ENCODE results near the gene AMN1. TPM values are rescaled to one million over a fixed set of nuclear protein-coding genes. Genes with fewer than 3 reads are reported as not detected.
"Not testable (repeated sequence)": the region's sequence is repeated elsewhere in the genome, so short reads cannot be mapped to it uniquely, and the experiment has no call there.

AMN1 gene
- total RNA-seq, 2 experiments from 2014 or later: 3.5 to 4.1 TPM

GRCh38 chr12:31712877-31713276 lies 15.9 kb downstream of the AMN1 start:
- no peak for TF ChIP-seq CTCF (IDR thresholded peaks at IDR 0.05)
- DNase-seq: no peak
- H3K27me3 Mint-ChIP-seq: no peaks in the 10 kb centered on the region
- peaks cover 37% of the 10 kb centered on the region for H3K36me3 Mint-ChIP-seq (ENCODE audit: low read depth)
- peaks cover 7% of the 10 kb centered on the region for H3K4me1 Mint-ChIP-seq (ENCODE audit: low read depth)
- no peak overlapping the region for H3K27ac Mint-ChIP-seq
- no peak overlapping the region for H3K4me3 Mint-ChIP-seq
- intact Hi-C loops (cut with micrococcal nuclease): no loop called here
- ChIA-PET CTCF (interaction anchor here (3.4 kb wide), 1 partner anchor 30 kb away, joined by 11 read pairs; no protein-coding TSS in a partner anchor), POLR2A (no interaction called here)
- no peak for ATAC-seq
- peaks cover 21% of the 10 kb centered on the region for H3K9me3 Mint-ChIP-seq

GRCh38 chr12:31710021-31710818 lies 18.6 kb downstream of the AMN1 start:
- ATAC-seq: no peak
- peaks cover 22% of the 10 kb centered on the region for H3K9me3 Mint-ChIP-seq
- POLR2A ChIA-PET: no interaction called here
- intact Hi-C loops (cut with micrococcal nuclease): no loop called here
- TF ChIP-seq CTCF (IDR thresholded peaks at IDR 0.05): no peak
- no peak for DNase-seq
- no peak overlapping the region for H3K27ac Mint-ChIP-seq
- H3K4me1 Mint-ChIP-seq (ENCODE audit: low read depth): peaks cover 12% of the 10 kb centered on the region
- peaks cover 41% of the 10 kb centered on the region for H3K36me3 Mint-ChIP-seq (ENCODE audit: low read depth)
- CTCF ChIA-PET: no interaction called here
- no peaks in the 10 kb centered on the region for H3K27me3 Mint-ChIP-seq
- no peak overlapping the region for H3K4me3 Mint-ChIP-seq

- ATAC-seq; CTCF ChIA-PET; H3K27me3 Mint-ChIP-seq; intact Hi-C loops (cut with micrococcal nuclease); DNase-seq; H3K4me3 Mint-ChIP-seq; H3K27ac Mint-ChIP-seq; POLR2A ChIA-PET: not testable (repeated sequence)
- H3K4me1 Mint-ChIP-seq (ENCODE audit: low read depth): peaks cover 20% of the 10 kb centered on the region
- peaks cover 22% of the 10 kb centered on the region for H3K9me3 Mint-ChIP-seq
- H3K36me3 Mint-ChIP-seq (ENCODE audit: low read depth): peaks cover 31% of the 10 kb centered on the region
Measured at GRCh38 chr12:31708118-31708517, 20.7 kb downstream of the AMN1 start.

- no peak for ATAC-seq
- intact Hi-C loops (cut with micrococcal nuclease): no loop called here
- H3K4me3 Mint-ChIP-seq: no peak overlapping the region
- no peak overlapping the region for H3K27ac Mint-ChIP-seq
- ChIA-PET POLR2A (no interaction called here), CTCF (interaction anchor here (0.6 kb wide), 1 partner anchor 192 kb away, joined by 3 read pairs; no protein-coding TSS in a partner anchor)
- H3K36me3 Mint-ChIP-seq (ENCODE audit: low read depth): peaks cover 30% of the 10 kb centered on the region
- H3K27me3 Mint-ChIP-seq: no peaks in the 10 kb centered on the region
- H3K4me1 Mint-ChIP-seq (ENCODE audit: low read depth): peaks cover 20% of the 10 kb centered on the region
- no peak for DNase-seq
- TF ChIP-seq CTCF (IDR thresholded peaks at IDR 0.05): no peak
- peaks cover 22% of the 10 kb centered on the region for H3K9me3 Mint-ChIP-seq
Measured at GRCh38 chr12:31705621-31706020, 23.2 kb downstream of the AMN1 start.

- Mint-ChIP-seq H3K27ac (no peak overlapping the region), H3K4me3 (no peak overlapping the region), H3K27me3 (no peaks in the 10 kb centered on the region), H3K4me1 (ENCODE audit: low read depth) (peaks cover 18% of the 10 kb centered on the region), H3K9me3 (peaks cover 3% of the 10 kb centered on the region), H3K36me3 (ENCODE audit: low read depth) (peaks cover 14% of the 10 kb centered on the region)
- CTCF ChIA-PET: interaction anchor here (1.1 to 1.3 kb wide), 2 partner anchors 9 to 19 kb away, joined by 5 to 6 read pairs; no protein-coding TSS in a partner anchor
- DNase-seq (no peak), ATAC-seq (no peak)
- POLR2A ChIA-PET: interaction anchor here (0.6 kb wide), 2 partner anchors 95 to 194 kb away, joined by 3 read pairs; no protein-coding TSS in a partner anchor
- intact Hi-C loops (cut with micrococcal nuclease): no loop called here
- TF ChIP-seq CTCF (IDR thresholded peaks at IDR 0.05): no peak
Measured at GRCh38 chr12:31702047-31702446, 26.8 kb downstream of the AMN1 start.

GRCh38 chr12:31689921-31690320 lies 38.9 kb downstream of the AMN1 start:
- H3K36me3 Mint-ChIP-seq (ENCODE audit: low read depth): peaks cover 28% of the 10 kb centered on the region
- POLR2A ChIA-PET: interaction anchor here (0.9 kb wide), 1 partner anchor 11 kb away, joined by 4 read pairs; no protein-coding TSS in a partner anchor
- H3K4me1 Mint-ChIP-seq (ENCODE audit: low read depth); H3K9me3 Mint-ChIP-seq; DNase-seq; H3K4me3 Mint-ChIP-seq; ATAC-seq; H3K27ac Mint-ChIP-seq; H3K27me3 Mint-ChIP-seq: not testable (repeated sequence)
- CTCF ChIA-PET: interaction anchor here (0.6 kb wide), 1 partner anchor 382 kb away, joined by 3 read pairs; no protein-coding TSS in a partner anchor
- intact Hi-C loops (cut with micrococcal nuclease): loop anchor here (10.0 kb wide), 1 partner anchor 275 kb away; no protein-coding TSS in a partner anchor

Measured in activated CD8-positive, alpha-beta T cell treated with anti-CD3 and anti-CD28 coated beads for 36 hours (primary cell).